ENCODE results near the gene SMIM7. TPM values are rescaled to one million over a fixed set of nuclear protein-coding genes. Genes with fewer than 3 reads are reported as not detected.

Gene SMIM7
- 90.2 and 110 TPM in 2 replicates for total RNA-seq

GRCh38 chr19:16659832-16660708 is at the start of gene SMIM7:
TSS of gene SMIM7 (minus strand) at chr19:16660144. CDS start at chr19:16660110, 34 bp downstream.
- H3K36me3 Mint-ChIP-seq (ENCODE audit: low read depth) = peaks cover 38% of the 10 kb centered on the region
- peak within 1 kb of the TSS; percentile 97 for H3K4me3 Mint-ChIP-seq
- H3K4me1 Mint-ChIP-seq = peaks cover 50% of the 10 kb centered on the region
- DNase-seq (peak; percentile 96), ATAC-seq (ENCODE audit: low read depth) (peak; percentile 96)
- no peaks in the 10 kb centered on the region for H3K27me3 Mint-ChIP-seq
- no peak for TF ChIP-seq CTCF (IDR thresholded peaks at IDR 0.05)
- H3K9me3 Mint-ChIP-seq = no peaks in the 10 kb centered on the region
- ChIA-PET CTCF (interaction anchor here (0.7 to 1.5 kb wide), 4 partner anchors 10 to 87 kb away, joined by 3 to 4 read pairs (median 3); partner anchors contain the start of gene MED26), POLR2A (interaction anchor here (0.5 to 6.2 kb wide), 16 partner anchors 13 to 198 kb away, joined by 3 to 137 read pairs (median 4); partner anchors contain the start of genes C19orf44, CALR3, MED26 and SLC35E1)
- intact Hi-C loops (cut with micrococcal nuclease) = loop anchor here (1.0 to 2.0 kb wide), 9 partner anchors 32 to 237 kb away; partner anchors contain the start of genes C19orf44, CALR3, CHERP and MED26
- H3K27ac Mint-ChIP-seq = peak within 1 kb of the TSS; percentile 95

GRCh38 chr19:16703677-16704076 is 43.7 kb upstream of the SMIM7 start:
- no peaks in the 10 kb centered on the region for H3K9me3 Mint-ChIP-seq
- TF ChIP-seq CTCF (IDR thresholded peaks at IDR 0.05) = no peak
- H3K36me3 Mint-ChIP-seq (ENCODE audit: low read depth) = no peaks in the 10 kb centered on the region
- H3K27me3 Mint-ChIP-seq = no peaks in the 10 kb centered on the region
- no peak overlapping the region for H3K27ac Mint-ChIP-seq
- ATAC-seq (ENCODE audit: low read depth) (no peak), DNase-seq (no peak)
- H3K4me1 Mint-ChIP-seq = no peaks in the 10 kb centered on the region
- ChIA-PET POLR2A (no interaction called here), CTCF (interaction anchor here (2.1 kb wide), 1 partner anchor 11 kb away, joined by 6 read pairs; no protein-coding TSS in a partner anchor)
- intact Hi-C loops (cut with micrococcal nuclease) = no loop called here
- H3K4me3 Mint-ChIP-seq = no peak overlapping the region

DNA sequence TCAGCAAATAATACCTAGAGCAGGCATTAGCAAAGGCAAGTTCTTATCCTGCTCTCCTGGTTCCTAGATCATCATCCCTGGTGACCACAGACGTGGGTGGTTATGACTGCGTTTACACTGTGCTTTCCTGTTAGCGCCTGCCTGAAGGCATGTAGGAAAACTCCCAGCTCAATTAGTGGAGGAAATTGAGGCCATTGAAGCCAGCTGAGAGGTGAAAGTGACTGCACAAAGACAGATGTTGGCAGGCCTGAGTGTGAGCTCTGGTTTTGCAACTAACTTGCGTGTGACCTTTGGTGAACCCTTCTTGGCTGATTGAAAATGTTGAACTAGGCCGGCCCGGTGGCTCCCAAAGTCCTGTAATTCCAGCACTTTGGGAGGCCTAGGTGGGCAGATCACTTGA is 42.2 kb upstream of the SMIM7 start:
- CTCF ChIA-PET = no interaction called here
- POLR2A ChIA-PET = no interaction called here
- no peaks in the 10 kb centered on the region for H3K36me3 Mint-ChIP-seq (ENCODE audit: low read depth)
- H3K27me3 Mint-ChIP-seq = no peaks in the 10 kb centered on the region
- no peak overlapping the region for H3K4me3 Mint-ChIP-seq
- intact Hi-C loops (cut with micrococcal nuclease) = no loop called here
- TF ChIP-seq CTCF (IDR thresholded peaks at IDR 0.05) = no peak
- ATAC-seq (ENCODE audit: low read depth) (no peak), DNase-seq (no peak)
- no peak overlapping the region for H3K27ac Mint-ChIP-seq
- H3K9me3 Mint-ChIP-seq = no peaks in the 10 kb centered on the region
- H3K4me1 Mint-ChIP-seq = no peaks in the 10 kb centered on the region

- DNase-seq = no peak
- Mint-ChIP-seq H3K9me3 (peaks cover 3% of the 10 kb centered on the region), H3K27ac (no peak overlapping the region), H3K36me3 (ENCODE audit: low read depth) (no peaks in the 10 kb centered on the region), H3K4me3 (no peak overlapping the region), H3K4me1 (no peaks in the 10 kb centered on the region), H3K27me3 (no peaks in the 10 kb centered on the region)
- intact Hi-C loops (cut with micrococcal nuclease) = no loop called here
- ChIA-PET CTCF (no interaction called here), POLR2A (no interaction called here)
- TF ChIP-seq CTCF (IDR thresholded peaks at IDR 0.05) = no peak
- no peak for ATAC-seq (ENCODE audit: low read depth)
These were observed 39.0 kb upstream of the SMIM7 start for GRCh38 chr19:16698914-16699313.

- H3K27ac Mint-ChIP-seq = no peak overlapping the region
- intact Hi-C loops (cut with micrococcal nuclease) = no loop called here
- H3K4me1 Mint-ChIP-seq = no peaks in the 10 kb centered on the region
- no peak overlapping the region for H3K4me3 Mint-ChIP-seq
- no peaks in the 10 kb centered on the region for H3K27me3 Mint-ChIP-seq
- no peaks in the 10 kb centered on the region for H3K36me3 Mint-ChIP-seq (ENCODE audit: low read depth)
- no peak for ATAC-seq (ENCODE audit: low read depth)
- peaks cover 3% of the 10 kb centered on the region for H3K9me3 Mint-ChIP-seq
- no peak for DNase-seq
- no peak for TF ChIP-seq CTCF (IDR thresholded peaks at IDR 0.05)
- ChIA-PET CTCF (no interaction called here), POLR2A (no interaction called here)
These were observed 28.1 kb upstream of the SMIM7 start for GRCh38 chr19:16688084-16688483.

Measured in activated B cell treated with CpG ODN at 0.5 μM for 24 hours (primary cell).